Anterior cingulate cortex (tissue), 58 donors: Measurements from ENCODE around the gene S100A12.

Experiments
- DNase-seq, 58 donors: peaks; one replicate each; lab custom pipeline; 2025; lab: John Stamatoyannopoulos, UW

Gene S100A12

GRCh38 chr1:153397051-153397923 is 21.9 kb upstream of the S100A12 start:
- no peak for DNase-seq

GRCh38 chr1:153396461-153396860 is 21.0 kb upstream of the S100A12 start:
- no peak for DNase-seq

GRCh38 chr1:153395776-153396175 is 20.4 kb upstream of the S100A12 start:
- no peak for DNase-seq

GRCh38 chr1:153395136-153395685 is 19.8 kb upstream of the S100A12 start:
- DNase-seq, result peak in 1 of 58 donors; percentile 16

GRCh38 chr1:153394391-153394790 is 19.0 kb upstream of the S100A12 start:
- no peak for DNase-seq

- DNase-seq, result no peak
Observed at GRCh38 chr1:153393926-153394325, 18.5 kb upstream of the S100A12 start.

GRCh38 chr1:153392822-153393221 is 17.4 kb upstream of the S100A12 start:
- DNase-seq, result no peak

GRCh38 chr1:153392258-153392657 is 16.8 kb upstream of the S100A12 start:
- no peak for DNase-seq

GRCh38 chr1:153390938-153391710 is 15.7 kb upstream of the S100A12 start, which contains the start of gene S100A8:
Gene S100A8 (minus strand): TSS chr1:153391073. CDS start chr1:153390535, 538 bp downstream.
- DNase-seq, result peak in 10 of 58 donors; percentile 1 to 48 (median 11)

- DNase-seq, result no peak
Observed at GRCh38 chr1:153389973-153390879, 14.8 kb upstream of the S100A12 start.

GRCh38 chr1:153389401-153389800 is 14.0 kb upstream of the S100A12 start:
- DNase-seq, result no peak

GRCh38 chr1:153387785-153388184 is 12.4 kb upstream of the S100A12 start:
- no peak for DNase-seq

GRCh38 chr1:153387001-153387400 is 11.6 kb upstream of the S100A12 start:
- no peak for DNase-seq

GRCh38 chr1:153386500-153386901 is 11.1 kb upstream of the S100A12 start:
- peak in 14 of 58 donors; percentile 5 to 39 (median 12) for DNase-seq

GRCh38 chr1:153384958-153385580 is 9.6 kb upstream of the S100A12 start:
- DNase-seq, result no peak

- DNase-seq, result no peak
Observed at GRCh38 chr1:153380711-153381110, 5.3 kb upstream of the S100A12 start.

GRCh38 chr1:153379591-153379990 is 4.2 kb upstream of the S100A12 start:
- DNase-seq, result no peak

- DNase-seq, result no peak
Observed at GRCh38 chr1:153374071-153374470, 1.4 kb downstream of the S100A12 start.

GRCh38 chr1:153372571-153372970 is 2.9 kb downstream of the S100A12 start:
- DNase-seq, result no peak

- no peak for DNase-seq
Observed at GRCh38 chr1:153371231-153371630, 4.2 kb downstream of the S100A12 start.
